Middle frontal gyrus (tissue), 1 donor: ENCODE results near the gene PTBP2.
"Not testable (repeated sequence)": the region's sequence is repeated elsewhere in the genome, so short reads cannot be mapped to it uniquely, and the experiment has no call there.

Experiments
- DNase-seq: peaks from one replicate; pipeline ENCODE4 v3.0.0-alpha.2; 2015; ENCODE audit warnings: low spot score; ENCODE audit errors: extremely low spot score

Gene PTBP2

DNA sequence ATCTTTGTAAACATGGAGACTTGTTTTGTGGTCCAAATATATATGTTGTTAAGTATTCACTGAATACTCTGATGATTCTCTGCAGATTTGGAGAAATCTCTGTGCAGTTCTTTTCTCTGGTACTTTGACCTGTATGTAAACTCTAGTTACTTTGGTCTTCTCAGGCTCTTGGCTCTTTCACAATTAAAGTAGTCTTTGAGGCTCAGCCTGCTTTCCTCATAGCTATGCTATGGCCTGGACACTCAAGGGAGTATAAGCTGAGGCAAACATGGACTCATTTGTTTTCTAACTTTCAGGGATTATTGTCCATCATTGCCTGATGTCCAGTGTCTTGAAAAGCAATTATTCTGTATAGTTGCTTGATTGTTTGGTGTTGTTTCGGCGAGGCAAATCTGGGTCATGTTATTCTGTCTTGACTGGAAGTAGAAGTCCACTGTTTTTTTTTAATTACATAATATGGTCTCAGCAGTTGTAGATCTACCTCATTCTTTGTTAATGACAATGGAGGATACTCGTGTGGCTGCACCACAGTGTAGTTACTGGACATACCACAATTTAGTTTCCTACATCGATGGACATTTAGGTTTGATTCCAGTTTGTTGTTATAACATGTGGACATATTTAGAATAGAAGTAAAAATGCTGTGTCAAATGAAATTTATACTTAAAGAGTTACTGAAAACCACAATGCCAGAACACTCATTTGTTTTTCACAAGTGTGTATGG, 9.2 kb downstream of the PTBP2 start:
- no peak for DNase-seq

DNA sequence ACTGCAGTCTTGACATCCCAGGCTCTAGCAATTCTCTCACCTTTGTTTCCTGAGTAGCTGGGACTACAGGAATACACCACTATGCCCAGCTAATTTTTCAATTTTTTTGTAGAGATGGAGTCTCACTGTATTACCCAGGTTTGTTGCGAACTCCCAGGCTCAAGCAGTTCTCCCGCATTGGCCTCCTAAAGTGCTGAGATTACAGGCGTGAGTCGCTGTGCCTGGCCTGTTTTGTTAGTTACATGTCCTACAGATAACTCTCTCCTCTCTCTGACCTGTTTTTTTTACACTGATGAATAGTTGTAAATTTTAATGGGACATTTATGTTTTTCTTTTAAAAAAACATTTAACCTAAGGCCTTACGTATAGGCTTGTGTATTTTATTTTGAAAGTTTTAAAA, 19.8 kb downstream of the PTBP2 start:
- no peak for DNase-seq

DNA sequence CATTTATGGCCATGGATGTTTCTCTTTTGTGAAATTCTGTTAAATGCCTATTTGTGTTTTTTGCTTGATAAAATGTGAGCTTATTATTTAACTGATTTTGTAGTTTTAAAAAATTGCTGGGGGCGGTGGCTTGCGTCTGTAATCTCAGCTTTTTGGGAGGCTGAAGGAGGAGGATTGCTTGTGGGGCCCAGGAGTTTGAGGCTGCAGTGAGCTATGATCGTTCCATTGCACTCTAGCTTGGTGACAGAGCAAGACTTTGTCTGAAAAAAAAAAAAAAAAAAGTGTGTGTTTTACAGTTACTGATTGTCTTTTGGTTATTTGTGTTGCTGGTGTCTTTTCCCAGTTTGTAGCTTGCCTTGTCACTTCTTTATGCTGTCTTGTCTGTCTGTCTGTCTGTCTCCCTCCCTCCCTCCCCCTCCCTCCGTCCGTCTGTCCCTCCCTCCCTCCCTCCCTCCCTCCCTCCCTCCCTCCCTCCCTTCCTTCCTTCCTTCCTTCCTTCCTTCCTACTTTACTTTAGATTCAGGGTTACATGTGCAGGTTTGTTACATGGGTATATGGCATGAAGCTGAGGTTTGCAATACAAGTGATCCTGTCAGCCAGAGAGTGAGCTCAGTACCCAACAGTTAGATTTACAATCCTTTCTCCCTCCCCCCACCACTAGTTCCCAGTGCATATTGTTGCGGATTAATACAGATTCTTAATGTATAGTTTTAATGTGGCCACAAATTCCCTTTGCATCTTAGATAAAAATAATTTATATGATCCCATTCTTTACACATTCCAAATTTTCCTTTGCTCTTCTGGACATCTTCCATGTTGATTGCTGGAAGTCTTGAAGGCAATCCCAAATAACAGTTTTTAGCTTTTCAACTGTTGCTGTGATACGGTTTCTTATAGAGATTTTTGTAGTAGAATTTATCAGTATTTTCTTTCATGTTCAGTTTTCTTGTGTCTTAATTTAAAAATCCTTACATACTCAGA, 25.1 kb downstream of the PTBP2 start:
- DNase-seq = no peak

DNA sequence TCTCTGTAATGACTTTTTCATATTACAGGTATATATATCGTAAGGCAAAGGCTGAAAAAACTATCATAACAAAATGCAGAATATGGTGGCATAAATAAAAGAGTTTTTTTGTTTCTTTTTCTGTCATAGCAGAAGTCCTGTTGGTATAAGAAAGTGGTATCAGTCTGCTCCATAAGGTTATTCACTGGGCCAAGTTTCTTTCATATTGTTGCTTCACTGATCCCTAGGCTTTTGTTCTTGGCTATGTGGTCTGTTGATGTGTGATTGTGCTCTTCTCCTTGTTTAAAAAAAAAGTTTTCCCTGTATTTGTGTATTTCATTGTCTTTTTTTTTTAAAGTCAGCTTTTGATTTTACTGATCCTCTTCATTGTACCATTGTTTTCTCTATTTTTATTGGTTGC, 26.0 kb downstream of the PTBP2 start:
- no peak for DNase-seq

DNA sequence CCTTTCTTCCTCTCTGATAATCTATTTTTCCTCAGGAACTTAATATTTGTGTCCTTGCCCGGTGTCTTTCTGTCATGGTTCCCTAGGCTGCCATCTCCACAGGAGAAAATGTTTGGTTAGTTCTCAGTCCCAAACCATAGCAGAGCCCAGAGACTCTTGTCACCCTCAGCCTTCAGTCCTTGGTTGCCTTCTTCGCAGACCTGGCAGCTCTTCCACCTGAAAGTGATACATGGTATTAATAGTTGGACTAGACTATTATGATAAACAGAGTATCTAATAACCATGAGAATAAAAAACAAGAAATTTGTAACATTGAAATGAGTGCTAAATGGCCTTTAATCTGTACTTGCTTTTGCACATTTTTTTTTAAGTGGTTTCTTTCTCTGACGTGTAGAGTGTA, 26.5 kb downstream of the PTBP2 start:
- no peak for DNase-seq

DNA sequence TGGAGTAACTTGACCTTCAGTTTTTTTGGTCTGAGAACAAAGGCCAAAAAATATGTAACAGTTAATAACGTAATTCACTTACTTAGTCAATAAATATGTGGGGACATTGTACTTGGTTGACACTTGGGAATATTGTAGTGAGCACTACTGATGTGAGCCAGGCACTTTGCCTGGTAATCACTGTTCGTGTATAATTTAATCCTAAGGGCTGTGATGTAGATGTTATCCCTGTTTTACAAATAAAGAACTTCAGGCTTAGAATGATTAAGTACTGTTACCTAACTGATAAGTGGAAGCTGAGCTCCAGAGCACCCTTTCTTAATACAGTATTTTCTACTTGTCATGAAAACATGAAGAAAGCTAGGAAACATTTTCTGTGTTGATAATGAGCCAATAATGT, 28.0 kb downstream of the PTBP2 start:
- DNase-seq = no peak

DNA sequence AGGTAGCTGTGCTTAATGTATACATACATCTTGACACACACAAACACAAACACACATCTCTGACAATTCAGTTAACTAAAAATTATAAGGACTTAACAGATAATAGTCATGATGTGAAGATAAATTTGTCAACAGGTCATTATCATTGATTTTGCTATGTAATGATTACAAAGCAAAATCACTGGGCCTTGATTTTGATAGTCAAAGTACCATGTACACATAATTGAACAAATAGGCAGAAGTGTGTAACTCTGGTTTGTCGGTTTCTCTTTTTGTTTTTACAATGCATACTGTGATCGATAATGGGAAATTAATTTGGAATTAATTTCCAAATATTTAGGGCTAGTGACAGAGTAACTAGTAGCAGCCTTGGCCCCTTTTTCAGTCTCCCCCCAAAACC, 30.8 kb downstream of the PTBP2 start:
- no peak for DNase-seq

DNA sequence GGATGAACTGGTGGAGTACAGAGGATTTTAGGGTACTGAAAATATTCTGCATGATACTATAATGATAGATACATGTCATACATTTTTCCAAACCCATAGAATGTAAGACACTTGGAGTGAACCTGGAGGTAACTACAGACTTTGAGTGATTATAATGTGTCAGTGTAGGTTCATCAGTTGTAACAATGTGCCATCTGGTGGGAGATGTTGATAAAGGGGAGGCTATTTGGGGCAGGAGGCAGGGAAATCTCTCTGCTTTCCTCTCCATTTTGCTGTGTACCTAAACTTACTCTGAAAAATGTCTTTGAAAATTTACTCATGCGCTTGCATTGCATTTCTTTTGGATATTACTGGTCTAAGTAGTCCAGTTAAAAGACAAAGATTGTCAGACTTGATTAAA, 35.2 kb downstream of the PTBP2 start:
- DNase-seq = no peak

DNA sequence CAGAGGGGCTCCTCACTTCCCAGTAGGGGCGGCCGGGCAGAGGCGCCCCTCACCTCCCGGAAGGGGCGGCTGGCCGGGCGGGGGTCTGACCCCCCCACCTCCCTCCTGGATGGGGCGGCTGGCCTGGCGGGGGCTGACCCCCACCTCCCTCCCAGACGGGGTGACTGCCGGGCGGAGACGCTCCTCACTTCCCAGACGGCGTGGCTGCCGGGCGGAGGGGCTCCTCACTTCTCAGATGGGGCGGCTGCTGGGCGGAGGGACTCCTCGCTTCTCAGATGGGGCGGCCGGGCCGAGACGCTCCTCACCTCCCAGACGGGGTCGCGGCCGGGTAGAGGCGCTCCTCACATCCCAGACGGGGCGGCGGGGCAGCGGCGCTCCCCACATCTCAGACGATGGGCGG, 41.0 kb downstream of the PTBP2 start:
- DNase-seq = not testable (repeated sequence)

DNA sequence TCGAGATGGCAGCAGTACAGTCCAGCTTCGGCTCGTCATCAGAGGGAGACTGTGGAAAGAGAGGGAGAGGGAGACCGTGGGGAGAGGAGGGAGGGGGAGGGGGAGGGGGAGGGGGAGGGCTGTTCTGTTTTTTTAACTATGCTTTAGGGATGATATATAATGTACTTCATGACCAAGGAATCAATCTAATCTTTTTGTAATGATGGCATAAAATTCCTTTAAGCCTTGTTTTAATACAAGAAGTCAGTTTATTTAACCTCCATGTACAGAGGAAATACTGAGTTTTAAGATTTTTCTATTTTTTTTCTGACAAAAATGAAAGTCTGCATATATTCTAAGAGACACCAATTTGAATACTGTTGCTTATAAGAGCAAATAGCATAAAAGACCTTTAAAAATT, 41.9 kb downstream of the PTBP2 start:
- no peak for DNase-seq

DNA sequence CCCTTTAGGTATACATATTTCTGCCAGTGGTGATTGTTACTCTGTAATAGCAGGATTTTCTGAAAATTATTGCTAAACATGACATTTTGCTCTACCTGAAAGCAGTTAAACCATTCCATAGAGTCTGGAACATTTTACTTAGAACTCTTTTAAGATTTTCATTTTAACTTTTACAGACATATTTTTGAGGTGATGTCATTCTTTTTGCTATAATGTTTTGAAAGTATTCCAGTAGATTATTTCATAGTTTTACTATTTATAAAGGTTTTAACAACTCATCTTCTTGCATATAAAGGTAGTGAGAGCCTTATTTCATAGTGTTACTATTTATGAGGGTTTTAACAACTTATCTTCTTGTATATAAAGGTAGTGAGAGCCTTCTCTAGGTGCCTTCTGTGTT, 42.9 kb downstream of the PTBP2 start:
- DNase-seq = no peak

DNA sequence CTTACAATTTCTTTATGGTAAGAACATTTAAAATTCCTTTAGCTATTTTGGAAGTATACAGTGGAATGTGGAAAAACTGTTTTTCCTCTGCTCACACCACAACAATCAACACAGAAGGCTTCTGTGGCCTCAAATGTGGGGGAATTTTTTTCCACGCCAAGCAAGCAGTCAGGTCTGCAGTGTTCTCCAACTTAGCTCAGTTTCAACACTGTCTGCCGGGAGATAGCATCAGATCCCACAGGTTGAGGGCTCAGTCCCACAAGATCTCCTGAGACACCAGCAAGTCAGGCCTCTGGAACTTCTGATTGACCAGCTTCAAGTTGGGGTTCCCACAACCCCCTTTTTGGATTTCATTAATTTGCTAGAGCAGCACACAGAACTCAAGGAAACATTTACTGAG, 50.3 kb downstream of the PTBP2 start:
- no peak for DNase-seq

DNA sequence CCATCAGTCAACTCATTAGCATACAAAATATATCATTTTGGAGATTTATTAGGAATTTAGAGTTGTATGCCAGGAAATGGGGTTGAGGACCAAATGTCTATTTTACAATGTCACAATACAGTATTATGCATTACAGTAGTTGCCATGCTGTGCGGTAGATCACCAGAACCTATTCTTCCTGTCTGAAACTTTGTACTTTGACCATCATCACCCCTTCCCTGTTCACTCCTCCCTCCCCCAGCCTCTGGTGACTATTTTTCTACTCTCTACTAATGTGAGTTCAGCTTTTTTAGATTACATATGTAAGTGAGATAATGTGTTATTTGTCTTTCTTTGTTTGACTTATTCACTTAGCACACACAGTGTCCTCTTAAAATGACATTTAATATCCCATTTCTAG, 50.8 kb downstream of the PTBP2 start:
- DNase-seq = no peak

DNA sequence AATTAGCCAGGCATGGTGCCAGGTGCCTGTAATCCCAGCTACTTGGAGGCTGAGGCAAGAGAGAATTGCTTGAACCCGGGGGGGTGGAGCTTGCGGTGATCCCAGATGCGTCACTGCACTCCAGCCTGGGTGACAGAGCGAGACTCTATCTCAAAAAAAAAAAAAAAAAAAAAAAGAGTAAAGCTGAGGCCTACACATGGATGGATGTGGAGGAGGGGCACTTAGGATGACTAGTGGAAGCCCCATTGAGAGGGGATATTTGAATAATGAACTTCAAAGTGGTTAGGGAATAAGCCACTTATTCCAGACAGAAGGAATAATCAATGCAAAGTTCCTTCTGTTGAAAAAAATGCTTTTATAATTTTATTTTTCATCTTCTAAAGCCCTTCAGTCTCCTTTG, 51.4 kb downstream of the PTBP2 start:
- DNase-seq = no peak

DNA sequence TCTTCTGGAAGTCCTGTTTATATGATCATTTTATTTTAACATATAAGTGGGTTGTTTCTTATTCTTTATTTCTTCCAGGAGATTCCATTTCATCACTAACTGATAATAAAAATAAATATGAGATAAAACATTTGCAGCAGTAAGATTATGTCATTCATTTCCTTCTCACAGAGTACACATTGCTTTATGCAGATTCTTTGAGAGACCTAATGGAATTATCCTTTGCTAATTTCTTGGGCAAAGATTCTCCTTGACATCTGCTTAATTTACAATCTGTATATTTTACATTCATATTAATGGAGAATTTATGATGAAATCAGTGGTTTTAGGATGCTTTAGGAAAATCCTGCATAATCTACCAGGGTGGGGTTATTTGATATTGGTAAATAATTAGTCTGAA, 60.6 kb downstream of the PTBP2 start:
- DNase-seq = no peak

DNA sequence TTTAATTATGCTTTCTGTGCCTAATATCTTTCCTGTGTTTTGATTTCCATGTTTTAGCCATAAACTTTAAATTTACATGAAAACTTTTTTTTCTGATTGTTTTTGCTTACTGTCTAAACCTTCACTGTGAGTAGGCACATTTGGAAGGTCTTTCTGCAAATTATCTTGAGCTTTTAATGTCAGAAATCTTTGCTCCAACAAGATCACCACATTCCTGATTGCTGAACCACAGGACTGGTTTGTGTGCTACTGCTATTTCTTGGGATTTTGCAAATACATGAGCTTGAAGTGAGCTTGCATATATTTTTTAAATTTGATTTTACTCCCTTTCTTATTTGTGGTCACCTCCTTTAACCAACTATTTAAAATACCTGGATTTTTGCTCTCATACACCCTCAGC, 61.3 kb downstream of the PTBP2 start:
- no peak for DNase-seq

DNA sequence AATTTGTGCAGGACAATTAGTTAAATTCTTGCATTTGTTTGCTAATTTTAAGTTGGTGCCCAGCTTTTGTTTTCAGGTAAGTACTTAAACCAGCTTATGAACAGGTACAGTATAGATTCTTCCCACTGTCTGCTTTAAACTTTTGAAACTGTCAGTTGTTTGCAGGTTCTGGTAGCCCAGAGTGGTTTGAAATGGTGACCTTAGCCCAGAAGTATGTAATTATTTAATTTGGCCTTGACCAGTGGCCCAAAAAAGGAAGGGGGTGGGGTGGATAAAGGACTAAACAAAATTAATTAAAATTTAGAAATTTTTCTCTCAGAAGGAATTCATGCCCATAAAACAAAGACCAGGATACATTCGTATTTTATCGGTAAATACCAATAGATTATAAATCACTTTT, 69.0 kb downstream of the PTBP2 start:
- DNase-seq = no peak

DNA sequence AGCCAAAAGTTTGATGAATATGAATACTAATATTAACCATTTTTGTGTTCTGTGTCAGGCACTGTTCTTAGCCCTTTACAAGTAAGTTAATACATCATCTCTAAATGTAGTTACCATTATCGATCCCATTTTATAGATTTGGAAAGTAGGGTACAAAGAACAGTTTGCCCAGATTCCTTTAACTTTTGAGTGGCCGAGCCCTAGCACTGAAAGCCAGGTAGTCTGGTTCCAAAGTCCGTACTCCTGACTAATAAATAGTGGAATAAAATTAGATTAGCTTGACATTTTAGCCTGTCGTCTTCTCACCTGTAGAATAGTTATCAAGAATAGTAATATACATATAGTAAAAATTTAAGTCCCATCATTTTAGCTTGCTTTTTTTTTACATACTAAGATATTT, 70.6 kb downstream of the PTBP2 start:
- DNase-seq = no peak

DNA sequence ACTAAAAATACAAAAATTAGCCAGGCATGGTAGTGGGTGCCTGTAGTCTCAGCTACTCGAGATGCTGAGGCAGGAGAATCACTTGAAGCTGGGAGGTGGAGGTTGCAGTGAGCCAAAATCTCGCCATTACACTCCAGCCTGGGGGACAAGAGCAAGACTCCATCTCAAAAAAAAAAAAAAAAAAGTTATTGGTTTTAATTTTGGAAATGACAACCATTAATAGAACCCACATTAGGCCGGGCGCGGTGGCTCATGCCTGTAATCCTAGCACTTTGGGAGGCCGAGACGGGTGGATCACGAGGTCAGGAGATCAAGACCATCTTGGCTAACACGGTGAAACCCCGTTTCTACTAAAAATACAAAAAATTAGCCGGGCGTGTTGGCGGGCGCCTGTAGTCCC, 80.1 kb downstream of the PTBP2 start:
- DNase-seq = not testable (repeated sequence)

DNA sequence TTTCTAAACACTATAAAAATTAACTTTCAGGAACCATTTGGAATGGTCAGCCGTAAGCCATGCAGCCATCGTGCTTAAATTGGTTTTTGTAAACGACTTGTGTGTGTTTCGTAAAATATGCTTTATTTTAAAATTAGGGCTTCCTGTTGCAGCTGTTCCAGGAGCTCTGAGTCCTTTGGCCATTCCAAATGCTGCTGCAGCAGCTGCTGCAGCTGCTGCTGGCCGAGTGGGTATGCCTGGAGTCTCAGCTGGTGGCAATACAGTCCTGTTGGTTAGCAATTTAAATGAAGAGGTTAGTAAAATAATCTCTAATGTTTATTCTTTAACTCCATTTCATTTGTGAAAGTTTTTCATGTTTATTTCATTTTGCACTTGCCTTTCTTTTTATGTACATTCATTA, 83.1 kb downstream of the PTBP2 start:
- DNase-seq = no peak

DNA sequence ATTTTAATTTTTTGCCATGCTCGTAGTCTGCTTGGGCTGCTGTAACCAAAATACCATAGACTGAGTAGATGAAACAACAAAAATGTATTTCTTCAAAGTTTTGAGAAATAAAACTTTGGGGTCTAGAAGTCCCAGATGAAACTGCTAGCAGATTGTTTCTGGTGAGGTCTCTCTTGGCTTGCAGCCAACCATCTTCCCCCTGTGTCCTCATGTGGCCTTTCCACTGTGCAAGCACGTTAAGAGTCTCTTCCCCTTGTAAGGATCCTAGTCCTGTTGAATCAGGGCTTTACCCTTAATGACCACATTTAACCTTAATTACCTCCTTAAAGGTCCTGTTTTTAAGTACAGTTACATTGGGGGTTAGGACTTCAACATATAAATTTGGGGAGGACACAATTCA, 86.6 kb downstream of the PTBP2 start:
- DNase-seq = no peak

DNA sequence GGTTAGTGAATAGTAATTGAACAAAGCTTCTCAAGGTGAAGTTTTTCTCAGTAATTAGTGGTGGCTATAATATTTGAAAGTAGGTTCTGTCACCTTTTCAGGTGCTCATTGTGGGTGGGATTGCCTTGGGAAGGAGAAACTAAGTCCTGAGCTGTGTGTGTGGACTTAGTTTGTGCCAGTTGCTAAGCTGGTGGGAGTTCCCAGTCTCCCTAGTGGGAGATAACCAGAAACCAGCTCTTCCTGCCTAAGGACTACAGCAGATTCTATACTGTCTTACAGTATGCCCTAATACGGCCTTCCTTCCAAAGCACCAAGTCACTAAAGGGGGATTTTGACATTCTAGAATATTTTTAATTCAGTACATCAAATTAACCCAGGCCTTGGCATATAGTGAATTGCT, 94.3 kb downstream of the PTBP2 start:
- DNase-seq = no peak

DNA sequence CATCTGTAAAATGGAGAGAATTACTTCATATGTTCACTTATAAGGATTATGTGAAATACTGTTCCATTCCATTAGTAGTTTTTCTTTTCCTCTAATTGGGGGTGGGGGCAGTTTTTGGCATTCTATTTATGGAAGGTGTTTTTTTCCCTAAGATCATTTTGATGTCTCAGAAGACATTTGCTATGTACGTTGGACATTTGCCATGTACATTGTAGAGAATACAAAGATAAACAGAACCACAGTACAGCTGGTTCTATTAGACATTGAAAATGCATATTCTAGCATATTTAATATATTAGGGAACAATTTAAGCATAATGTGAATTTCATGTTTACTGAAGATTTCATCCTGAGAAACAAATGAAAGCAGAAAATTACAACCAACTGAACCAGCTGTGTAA, 98.5 kb downstream of the PTBP2 start:
- DNase-seq = no peak
